DOHH2 (cell line): ENCODE data around the gene NPEPPS.

Experiments used
- H3F3A ChIP-seq: fragments of 200-600 bp; sonication (generic), shearing (Covaris generic); 2 replicates; pipeline ENCODE4 v1.6.0; 2016; ENCODE audit warnings: antibody characterized with exemption, mild to moderate bottlenecking; ENCODE audit not compliant: control insufficient read depth, insufficient read depth
- H3K27ac ChIP-seq: fragments of 200-600 bp; sonication (generic); 2 replicates; pipeline ENCODE4 v1.5.1; 2014; ENCODE audit warnings: low read depth, mild to moderate bottlenecking, low read length, moderate library complexity
- H3K27me3 ChIP-seq: fragments of 200-600 bp; sonication (generic); 2 replicates; pipeline ENCODE4 v1.6.1; 2014; ENCODE audit warnings: mild to moderate bottlenecking, low read length, mixed read lengths; ENCODE audit not compliant: control insufficient read depth
- H3K36me3 ChIP-seq: fragments of 200-600 bp; sonication (generic); 2 replicates; pipeline ENCODE4 v1.6.1; 2014; ENCODE audit warnings: mild to moderate bottlenecking, low read length, moderate library complexity, mixed read lengths; ENCODE audit not compliant: control insufficient read depth
- H3K4me1 ChIP-seq: fragments of 200-600 bp; sonication (generic); 2 replicates; pipeline ENCODE4 v1.6.1; 2014; ENCODE audit warnings: mild to moderate bottlenecking, low read length, mixed read lengths; ENCODE audit not compliant: control insufficient read depth
- H3K4me2 ChIP-seq: fragments of 200-600 bp; sonication (generic); 2 replicates; pipeline ENCODE4 v1.6.0; 2014; ENCODE audit warnings: mild to moderate bottlenecking, low read length, moderate library complexity
- H3K4me3 ChIP-seq: fragments of 200-600 bp; sonication (generic); 2 replicates; pipeline ENCODE4 v1.5.1; 2014; ENCODE audit warnings: mild to moderate bottlenecking, low read length, mixed read lengths
- H3K79me2 ChIP-seq: fragments of 200-600 bp; sonication (generic); 2 replicates; pipeline ENCODE4 v1.6.1; 2014; ENCODE audit warnings: mild to moderate bottlenecking, low read length, mixed read lengths; ENCODE audit not compliant: control insufficient read depth
- H3K9me2 ChIP-seq: fragments of 200-600 bp; sonication (generic); replicated peaks from 2 replicates; pipeline ENCODE4 v1.6.1; 2014; ENCODE audit warnings: mild to moderate bottlenecking, low read length, mixed read lengths; ENCODE audit not compliant: control insufficient read depth
- H3K9me3 ChIP-seq: fragments of 200-600 bp; sonication (generic); 2 replicates; pipeline ENCODE4 v1.6.1; 2014; ENCODE audit warnings: antibody characterized with exemption, low read length, mixed read lengths; ENCODE audit not compliant: control insufficient read depth, insufficient read depth
- H4K20me1 ChIP-seq: fragments of 200-600 bp; sonication (generic); 2 replicates; pipeline ENCODE4 v1.6.0; 2014; ENCODE audit warnings: low read depth, mild to moderate bottlenecking, antibody characterized with exemption, low read length, moderate library complexity; ENCODE audit not compliant: control insufficient read depth, insufficient read depth
- EZH2phosphoT487 ChIP-seq: fragments of 200-600 bp; sonication (generic); IDR thresholded peaks from 2 replicates; pipeline ENCODE4 v1.6.1; 2017; ENCODE audit warnings: borderline replicate concordance, mild to moderate bottlenecking, antibody characterized with exemption, low read length, moderate library complexity, mixed read lengths
- TF ChIP-seq, protein P1 (sequence below): fragments of 200-600 bp; sonication (generic); IDR thresholded peaks from one replicate; pipeline ENCODE4 v1.5.1; 2014; ENCODE audit warnings: antibody characterized with exemption, mild to moderate bottlenecking, low read depth, low read length; ENCODE audit not compliant: poor library complexity, severe bottlenecking

NPEPPS gene

GRCh38 chr17:47624727-47625068 is 93.8 kb downstream of the NPEPPS start:
- no peaks in the 10 kb centered on the region for H4K20me1 ChIP-seq
- H3K9me2 ChIP-seq = no peaks in the 10 kb centered on the region
- H3K4me1 ChIP-seq = no peaks in the 10 kb centered on the region
- no peaks in the 10 kb centered on the region for H3K9me3 ChIP-seq
- H3F3A ChIP-seq = peaks cover 10% of the 10 kb centered on the region; the same call in 1 of the 2 replicates
- H3K36me3 ChIP-seq = peaks cover 35% of the 10 kb centered on the region
- H3K79me2 ChIP-seq = no peaks in the 10 kb centered on the region
- H3K4me3 ChIP-seq = no peak overlapping the region
- H3K27ac ChIP-seq = no peak overlapping the region
- no peak overlapping the region for H3K4me2 ChIP-seq
- H3K27me3 ChIP-seq = no peaks in the 10 kb centered on the region
- TF ChIP-seq, protein P1, sequence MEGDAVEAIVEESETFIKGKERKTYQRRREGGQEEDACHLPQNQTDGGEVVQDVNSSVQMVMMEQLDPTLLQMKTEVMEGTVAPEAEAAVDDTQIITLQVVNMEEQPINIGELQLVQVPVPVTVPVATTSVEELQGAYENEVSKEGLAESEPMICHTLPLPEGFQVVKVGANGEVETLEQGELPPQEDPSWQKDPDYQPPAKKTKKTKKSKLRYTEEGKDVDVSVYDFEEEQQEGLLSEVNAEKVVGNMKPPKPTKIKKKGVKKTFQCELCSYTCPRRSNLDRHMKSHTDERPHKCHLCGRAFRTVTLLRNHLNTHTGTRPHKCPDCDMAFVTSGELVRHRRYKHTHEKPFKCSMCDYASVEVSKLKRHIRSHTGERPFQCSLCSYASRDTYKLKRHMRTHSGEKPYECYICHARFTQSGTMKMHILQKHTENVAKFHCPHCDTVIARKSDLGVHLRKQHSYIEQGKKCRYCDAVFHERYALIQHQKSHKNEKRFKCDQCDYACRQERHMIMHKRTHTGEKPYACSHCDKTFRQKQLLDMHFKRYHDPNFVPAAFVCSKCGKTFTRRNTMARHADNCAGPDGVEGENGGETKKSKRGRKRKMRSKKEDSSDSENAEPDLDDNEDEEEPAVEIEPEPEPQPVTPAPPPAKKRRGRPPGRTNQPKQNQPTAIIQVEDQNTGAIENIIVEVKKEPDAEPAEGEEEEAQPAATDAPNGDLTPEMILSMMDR = no peak
- TF ChIP-seq EZH2phosphoT487 = no peak

- Histone ChIP-seq H3K4me2 (no peak overlapping the region), H4K20me1 (no peaks in the 10 kb centered on the region), H3F3A (peaks cover 3% of the 10 kb centered on the region; the same call in 1 of the 2 replicates), H3K27me3 (no peaks in the 10 kb centered on the region), H3K4me1 (no peaks in the 10 kb centered on the region), H3K36me3 (peaks cover 8% of the 10 kb centered on the region), H3K4me3 (no peak overlapping the region), H3K27ac (no peak overlapping the region), H3K79me2 (no peaks in the 10 kb centered on the region), H3K9me2 (no peaks in the 10 kb centered on the region), H3K9me3 (no peaks in the 10 kb centered on the region)
- no peak for TF ChIP-seq EZH2phosphoT487
- TF ChIP-seq, protein P1 = no peak
Observed at GRCh38 chr17:47628014-47628566, 97.2 kb downstream of the NPEPPS start.

GRCh38 chr17:47629826-47630225 is 98.9 kb downstream of the NPEPPS start:
- Histone ChIP-seq H3K27ac (no peak overlapping the region), H3K27me3 (no peaks in the 10 kb centered on the region), H3K4me1 (no peaks in the 10 kb centered on the region), H3F3A (peaks cover 3% of the 10 kb centered on the region; the same call in 1 of the 2 replicates), H3K36me3 (no peaks in the 10 kb centered on the region), H3K4me3 (no peak overlapping the region), H3K4me2 (no peak overlapping the region), H3K9me3 (no peaks in the 10 kb centered on the region), H3K79me2 (no peaks in the 10 kb centered on the region), H3K9me2 (no peaks in the 10 kb centered on the region), H4K20me1 (no peaks in the 10 kb centered on the region)
- TF ChIP-seq, protein P1 = no peak
- TF ChIP-seq EZH2phosphoT487 = no peak
